ENCODE results near the gene CPXM1. TPM values are rescaled to one million over a fixed set of nuclear protein-coding genes. Genes with fewer than 3 reads are reported as not detected.

CPXM1 gene
- polyA plus RNA-seq, 3 donors, result 0.05 TPM; not detected in 2

DNA sequence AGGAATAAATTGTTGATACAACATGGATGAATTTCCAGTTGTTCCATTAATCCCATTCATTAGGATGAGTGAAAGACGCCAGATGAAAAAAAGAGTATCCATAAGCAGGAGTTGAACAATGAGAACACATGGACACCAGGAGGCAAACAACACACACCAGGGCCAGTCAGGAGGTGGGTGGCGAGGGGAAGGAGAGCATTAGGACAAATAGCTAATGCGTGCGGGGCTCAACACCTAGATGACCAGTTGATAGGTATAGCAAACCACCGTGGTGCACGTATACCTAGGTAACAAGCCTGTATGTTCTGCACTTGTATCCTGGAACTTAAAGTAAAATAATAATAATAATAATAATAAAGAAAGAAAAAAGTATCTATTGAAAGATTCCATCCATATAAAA is 28.9 kb upstream of the CPXM1 start:
- no peak overlapping the region for H3K27ac ChIP-seq (ENCODE audit: low read depth in 1 of 2, low read length in 2 of 2)
- H2AFZ ChIP-seq (ENCODE audit: insufficient read depth, low read depth, low read length, poor library complexity, severe bottlenecking), result no peak overlapping the region
- intact Hi-C loops (cut with micrococcal nuclease), result no loop called here
- no peak for DNase-seq
- H3K9me3 Mint-ChIP-seq, result peaks cover 0 to 2% (median 0%) of the 10 kb centered on the region in 7 donors
- WGBS (ENCODE audit: insufficient coverage), result 25% methylated on average over 1 of the region's 6 CpGs
- no peak overlapping the region for H3K4me3 Mint-ChIP-seq
- no peak for TF ChIP-seq CTCF (IDR thresholded peaks at IDR 0.05)
- H3K27me3 ChIP-seq (ENCODE audit: control insufficient read depth in 2 of 2, insufficient read depth in 2 of 2, low read length in 2 of 2), result peaks cover 11 to 20% of the 10 kb centered on the region in 2 donors
- H3K4me3 ChIP-seq (replicated peaks in 1 of 3; ENCODE audit: low read depth in 2 of 3, low read length in 3 of 3), result no peak overlapping the region
- peaks cover 3 to 4% of the 10 kb centered on the region in 2 donors for H3K36me3 Mint-ChIP-seq
- H3K4me1 ChIP-seq (ENCODE audit: control insufficient read depth in 1 of 2, insufficient read depth in 2 of 2, low read length in 2 of 2), result peaks cover 15 to 18% of the 10 kb centered on the region in 2 donors
- H3K9ac ChIP-seq (ENCODE audit: insufficient read depth, low read length, poor library complexity, severe bottlenecking), result no peak overlapping the region
- H3K36me3 ChIP-seq (replicated peaks in 1 of 2; ENCODE audit: control insufficient read depth in 1 of 2, insufficient read depth in 2 of 2, low read length in 2 of 2), result no peaks in the 10 kb centered on the region
- no peaks in the 10 kb centered on the region for H4K20me1 ChIP-seq (ENCODE audit: insufficient read depth, low read length)
- no peak overlapping the region for H3K27ac Mint-ChIP-seq
- peaks cover 4 to 30% (median 10%) of the 10 kb centered on the region in 3 donors for H3K27me3 Mint-ChIP-seq (ENCODE audit: low read depth in 3 of 3)
- H3K9me3 ChIP-seq (replicated peaks in 1 of 2; ENCODE audit: control insufficient read depth in 1 of 2, insufficient read depth in 1 of 2, low read length in 2 of 2), result no peaks in the 10 kb centered on the region
- H3K79me2 ChIP-seq (ENCODE audit: insufficient read depth, low read length), result no peaks in the 10 kb centered on the region
- no peak overlapping the region for H3K4me2 ChIP-seq (replicated peaks; ENCODE audit: extremely low read depth, low read length, poor library complexity, severe bottlenecking)
- H3K4me1 Mint-ChIP-seq, result peaks cover 18% of the 10 kb centered on the region

- peaks cover 11 to 37% (median 17%) of the 10 kb centered on the region in 3 donors for H3K27me3 Mint-ChIP-seq (ENCODE audit: low read depth in 3 of 3)
- Histone ChIP-seq H4K20me1 (ENCODE audit: insufficient read depth, low read length) (no peaks in the 10 kb centered on the region), H3K9me3 (replicated peaks in 1 of 2; ENCODE audit: control insufficient read depth in 1 of 2, insufficient read depth in 1 of 2, low read length in 2 of 2) (no peaks in the 10 kb centered on the region), H3K4me2 (replicated peaks; ENCODE audit: extremely low read depth, low read length, poor library complexity, severe bottlenecking) (no peak overlapping the region), H3K36me3 (replicated peaks in 1 of 2; ENCODE audit: control insufficient read depth in 1 of 2, insufficient read depth in 2 of 2, low read length in 2 of 2) (no peaks in the 10 kb centered on the region), H3K27me3 (ENCODE audit: control insufficient read depth in 2 of 2, insufficient read depth in 2 of 2, low read length in 2 of 2) (peaks cover 15 to 27% of the 10 kb centered on the region in 2 donors), H3K79me2 (ENCODE audit: insufficient read depth, low read length) (no peaks in the 10 kb centered on the region), H3K4me1 (ENCODE audit: control insufficient read depth in 1 of 2, insufficient read depth in 2 of 2, low read length in 2 of 2) (peaks cover 2 to 3% of the 10 kb centered on the region in 2 donors), H3K27ac (ENCODE audit: low read depth in 1 of 2, low read length in 2 of 2) (no peak overlapping the region), H3K9ac (ENCODE audit: insufficient read depth, low read length, poor library complexity, severe bottlenecking) (no peak overlapping the region), H3K4me3 (replicated peaks in 1 of 3; ENCODE audit: low read depth in 2 of 3, low read length in 3 of 3) (no peak overlapping the region), H2AFZ (ENCODE audit: insufficient read depth, low read depth, low read length, poor library complexity, severe bottlenecking) (no peak overlapping the region)
- H3K27ac Mint-ChIP-seq, result no peak overlapping the region
- 100% methylated on average over 2 of the region's 4 CpGs for WGBS (ENCODE audit: insufficient coverage)
- H3K36me3 Mint-ChIP-seq, result no peaks in the 10 kb centered on the region
- H3K4me3 Mint-ChIP-seq, result no peak overlapping the region
- no peak for TF ChIP-seq CTCF (IDR thresholded peaks at IDR 0.05)
- peaks cover 2% of the 10 kb centered on the region for H3K4me1 Mint-ChIP-seq
- intact Hi-C loops (cut with micrococcal nuclease), result no loop called here
- no peak for DNase-seq
- H3K9me3 Mint-ChIP-seq, result peaks cover 0 to 2% (median 0%) of the 10 kb centered on the region in 7 donors
These were observed 26.2 kb upstream of the CPXM1 start for GRCh38 chr20:2826655-2827054.
